ENCODE data around the gene DLGAP3.

The DLGAP3 gene

GRCh38 chr1:34900775-34901502, 28.5 kb downstream of the DLGAP3 start:
- FAIRE-seq (no peak), DNase-seq (ENCODE audit: insufficient read length, low spot score) (no peak)
- no peak for TF ChIP-seq POLR2A (IDR thresholded peaks at IDR 0.05; ENCODE audit: low read depth, low read length)

- FAIRE-seq (no peak), DNase-seq (ENCODE audit: insufficient read length, low spot score) (no peak)
- TF ChIP-seq POLR2A (IDR thresholded peaks at IDR 0.05; ENCODE audit: low read depth, low read length), result no peak
Observed at GRCh38 chr1:34899906-34900305, 29.5 kb downstream of the DLGAP3 start.

- TF ChIP-seq POLR2A (IDR thresholded peaks at IDR 0.05; ENCODE audit: low read depth, low read length), result no peak
- DNase-seq (ENCODE audit: insufficient read length, low spot score) (no peak), FAIRE-seq (no peak)
Observed at GRCh38 chr1:34899471-34899870, 30.0 kb downstream of the DLGAP3 start.

- no peak for DNase-seq (ENCODE audit: insufficient read length, low spot score)
- TF ChIP-seq POLR2A (IDR thresholded peaks at IDR 0.05; ENCODE audit: low read depth, low read length), result no peak
- no peak for FAIRE-seq
Observed at GRCh38 chr1:34898330-34898761, 31.1 kb downstream of the DLGAP3 start.

GRCh38 chr1:34896612-34897011, 32.8 kb downstream of the DLGAP3 start:
- FAIRE-seq, result no peak
- DNase-seq (ENCODE audit: insufficient read length, low spot score), result no peak
- no peak for TF ChIP-seq POLR2A (IDR thresholded peaks at IDR 0.05; ENCODE audit: low read depth, low read length)

GRCh38 chr1:34889705-34890104, 39.7 kb downstream of the DLGAP3 start:
- FAIRE-seq (no peak), DNase-seq (ENCODE audit: insufficient read length, low spot score) (no peak)
- TF ChIP-seq POLR2A (IDR thresholded peaks at IDR 0.05; ENCODE audit: low read depth, low read length), result no peak

- DNase-seq (ENCODE audit: insufficient read length, low spot score), result no peak
- no peak for TF ChIP-seq POLR2A (IDR thresholded peaks at IDR 0.05; ENCODE audit: low read depth, low read length)
- no peak for FAIRE-seq
Observed at GRCh38 chr1:34887593-34887992, 41.9 kb downstream of the DLGAP3 start.

GRCh38 chr1:34885405-34886247, 43.8 kb downstream of the DLGAP3 start:
- DNase-seq (ENCODE audit: insufficient read length, low spot score) (no peak), FAIRE-seq (no peak)
- no peak for TF ChIP-seq POLR2A (IDR thresholded peaks at IDR 0.05; ENCODE audit: low read depth, low read length)

- TF ChIP-seq POLR2A (IDR thresholded peaks at IDR 0.05; ENCODE audit: low read depth, low read length), result no peak
- DNase-seq (ENCODE audit: insufficient read length, low spot score), result no peak
- no peak for FAIRE-seq
Observed at GRCh38 chr1:34884961-34885360, 44.5 kb downstream of the DLGAP3 start.

- TF ChIP-seq POLR2A (IDR thresholded peaks at IDR 0.05; ENCODE audit: low read depth, low read length), result no peak
- no peak for FAIRE-seq
- no peak for DNase-seq (ENCODE audit: insufficient read length, low spot score)
Observed at GRCh38 chr1:34884536-34884935, 44.9 kb downstream of the DLGAP3 start.

- FAIRE-seq (no peak), DNase-seq (ENCODE audit: insufficient read length, low spot score) (no peak)
- TF ChIP-seq POLR2A (IDR thresholded peaks at IDR 0.05; ENCODE audit: low read depth, low read length), result no peak
Observed at GRCh38 chr1:34879230-34879629, 50.2 kb downstream of the DLGAP3 start.

- no peak for DNase-seq (ENCODE audit: insufficient read length, low spot score)
- FAIRE-seq, result no peak
- no peak for TF ChIP-seq POLR2A (IDR thresholded peaks at IDR 0.05; ENCODE audit: low read depth, low read length)
Observed at GRCh38 chr1:34876406-34876805, 53.0 kb downstream of the DLGAP3 start.

GRCh38 chr1:34874296-34874952, 55.0 kb downstream of the DLGAP3 start:
- DNase-seq (ENCODE audit: insufficient read length, low spot score) (no peak), FAIRE-seq (no peak)

GRCh38 chr1:34872133-34872503, 57.3 kb downstream of the DLGAP3 start:
- FAIRE-seq, result no peak
- no peak for DNase-seq (ENCODE audit: insufficient read length, low spot score)
- TF ChIP-seq POLR2A (IDR thresholded peaks at IDR 0.05; ENCODE audit: low read depth, low read length), result no peak

More at GRCh38 chr1:34874296-34874952, 55.0 kb downstream of the DLGAP3 start:
- TF ChIP-seq POLR2A (IDR thresholded peaks at IDR 0.05; ENCODE audit: low read depth, low read length), result no peak

Data from H54 (cell line).